T-helper 2 cell (primary cell): ENCODE measurements around the gene FUBP1.
"Not testable (repeated sequence)": the region's sequence is repeated elsewhere in the genome, so short reads cannot be mapped to it uniquely, and the experiment has no call there.

ENCODE experiments used
- DNase-seq, 5 experiments: peaks; one replicate each; pipeline versions ENCODE4 v3.0.0 to v3.0.0-alpha.2; 2012 to 2022

The FUBP1 gene

GRCh38 chr1:77989744-77990143 lies 10.9 kb upstream of the FUBP1 start:
- DNase-seq = no peak

GRCh38 chr1:77987919-77988318 lies 9.0 kb upstream of the FUBP1 start:
- no peak for DNase-seq

- no peak for DNase-seq
These were observed 7.9 kb upstream of the FUBP1 start for GRCh38 chr1:77986810-77987209.

GRCh38 chr1:77984629-77985028 lies 5.8 kb upstream of the FUBP1 start:
- DNase-seq = no peak

- no peak for DNase-seq
These were observed 5.1 kb upstream of the FUBP1 start for GRCh38 chr1:77983997-77984355.

- not testable (repeated sequence) for DNase-seq
These were observed 4.6 kb upstream of the FUBP1 start for GRCh38 chr1:77983352-77983996.

- peak in 4 of 5 experiments; percentile 50 to 98 (median 76) for DNase-seq
These were observed 441 bp downstream of the FUBP1 start for GRCh38 chr1:77978293-77978968.

- no peak for DNase-seq
These were observed 931 bp downstream of the FUBP1 start for GRCh38 chr1:77977989-77978292.

- DNase-seq = peak in 1 of 5 experiments; percentile 29
These were observed 2.3 kb downstream of the FUBP1 start for GRCh38 chr1:77976433-77977076.

GRCh38 chr1:77975907-77976306 lies 3.0 kb downstream of the FUBP1 start:
- DNase-seq = no peak

- peak in 1 of 5 experiments; percentile 46 for DNase-seq
These were observed 3.5 kb downstream of the FUBP1 start for GRCh38 chr1:77975386-77975785.

GRCh38 chr1:77972080-77972479 lies 6.8 kb downstream of the FUBP1 start:
- no peak for DNase-seq

GRCh38 chr1:77970192-77970591 lies 8.7 kb downstream of the FUBP1 start:
- no peak for DNase-seq

- DNase-seq = no peak
These were observed 12.6 kb downstream of the FUBP1 start for GRCh38 chr1:77966291-77966690.

GRCh38 chr1:77961392-77961791 lies 17.5 kb downstream of the FUBP1 start:
- DNase-seq = no peak

GRCh38 chr1:77958850-77959249 lies 20.0 kb downstream of the FUBP1 start:
- no peak for DNase-seq

- DNase-seq = no peak
These were observed 20.5 kb downstream of the FUBP1 start for GRCh38 chr1:77958391-77958790.

GRCh38 chr1:77956464-77956863 lies 22.4 kb downstream of the FUBP1 start:
- DNase-seq = no peak

GRCh38 chr1:77955709-77956108 lies 23.2 kb downstream of the FUBP1 start:
- no peak for DNase-seq

GRCh38 chr1:77954521-77954920 lies 24.4 kb downstream of the FUBP1 start:
- DNase-seq = no peak

GRCh38 chr1:77953907-77954306 lies 25.0 kb downstream of the FUBP1 start:
- DNase-seq = no peak

- DNase-seq = no peak
These were observed 27.5 kb downstream of the FUBP1 start for GRCh38 chr1:77951328-77951727.

- DNase-seq = no peak
These were observed 28.0 kb downstream of the FUBP1 start for GRCh38 chr1:77950873-77951272.

- DNase-seq = no peak
These were observed 29.9 kb downstream of the FUBP1 start for GRCh38 chr1:77948841-77949424.
